IMR-90 (cell line): Measurements from ENCODE around the gene TULP3. TPM values are rescaled to one million over a fixed set of nuclear protein-coding genes. Genes with fewer than 3 reads are reported as not detected.

Experiments used
- ATAC-seq: fragments of 200-7000 bp; cut with Tn5 transposase; 2 replicates; pipeline ENCODE4 v1.9.1; 2020; ENCODE audit warnings: low read depth, mild to moderate bottlenecking, moderate library complexity
- BruUV-seq: library from RNA; stranded (reverse); fragments of 400-500 nt; replicated peaks from 2 replicates; lab custom pipeline; 2021; lab: Mats Ljungman, UMichigan
- CTCF ChIA-PET: fragments of 300-600 bp; formaldehyde crosslinking; extraction: SDS; loops from one replicate; lab custom pipeline; 2021; ENCODE audit warnings: antibody characterized with exemption; lab: Yijun Ruan, JAX
- POLR2A ChIA-PET: fragments of 300-600 bp; sonication (Branson Sonifier 250); formaldehyde crosslinking; loops from one replicate; lab custom pipeline; 2022; ENCODE audit warnings: antibody characterized with exemption; ENCODE audit not compliant: unreplicated experiment; lab: Charles Lee
- DNase-seq: peaks from one replicate; pipeline ENCODE4 v3.0.0; 2013
- H2AFZ ChIP-seq: replicated peaks from 2 replicates; pipeline ENCODE3; 2013; ENCODE audit warnings: low read length, mild to moderate bottlenecking; ENCODE audit not compliant: poor library complexity
- H2AK5ac ChIP-seq: 2 replicates; pipeline ENCODE4 v1.6.1; 2013; ENCODE audit warnings: low read depth, low read length, inconsistent platforms
- H2AK9ac ChIP-seq: replicated peaks from 2 replicates; pipeline ENCODE3; 2013; ENCODE audit warnings: mild to moderate bottlenecking, low read depth, low read length, moderate library complexity; ENCODE audit not compliant: poor library complexity
- H2BK120ac ChIP-seq: 2 replicates; pipeline ENCODE4 v1.6.1; 2013; ENCODE audit warnings: low read depth, low read length, inconsistent platforms
- H2BK15ac ChIP-seq: 3 replicates; pipeline ENCODE4 v1.6.1; 2013; ENCODE audit warnings: low read depth, low read length, inconsistent platforms
- H2BK20ac ChIP-seq: 2 replicates; pipeline ENCODE4 v1.6.1; 2013; ENCODE audit warnings: low read depth, mild to moderate bottlenecking, inconsistent platforms, low read length, moderate library complexity
- H2BK5ac ChIP-seq: 2 replicates; pipeline ENCODE4 v1.6.1; 2013; ENCODE audit warnings: mild to moderate bottlenecking, low read depth, low read length, inconsistent platforms; ENCODE audit not compliant: poor library complexity, severe bottlenecking
- H3K14ac ChIP-seq: replicated peaks from 2 replicates; pipeline ENCODE4 v1.6.1; 2013; ENCODE audit warnings: low read depth, low read length, inconsistent platforms
- H3K18ac ChIP-seq: 2 replicates; pipeline ENCODE4 v1.6.1; 2013; ENCODE audit warnings: low read depth, low read length, control low read depth
- H3K23ac ChIP-seq: 2 replicates; pipeline ENCODE4 v1.6.1; 2013; ENCODE audit warnings: low read depth, low read length, inconsistent platforms
- H3K27ac ChIP-seq: 2 replicates; pipeline ENCODE4 v1.5.1; 2013; ENCODE audit warnings: mild to moderate bottlenecking, control low read depth, low read length; ENCODE audit not compliant: insufficient read depth
- H3K27me3 ChIP-seq: 2 replicates; pipeline ENCODE4 v1.6.1; 2013; ENCODE audit warnings: low read length; ENCODE audit not compliant: control insufficient read depth, insufficient read depth
- H3K36me3 ChIP-seq: 2 replicates; pipeline ENCODE4 v1.6.1; 2013; ENCODE audit warnings: low read length, mixed read lengths; ENCODE audit not compliant: control insufficient read depth, insufficient read depth
- H3K4ac ChIP-seq: 2 replicates; pipeline ENCODE4 v1.6.1; 2013; ENCODE audit warnings: low read depth, low read length, inconsistent platforms
- H3K4me1 ChIP-seq: 2 replicates; pipeline ENCODE4 v1.6.1; 2013; ENCODE audit warnings: low read length, mixed read lengths; ENCODE audit not compliant: control insufficient read depth, insufficient read depth
- H3K4me2 ChIP-seq: 2 replicates; pipeline ENCODE4 v1.6.1; 2013; ENCODE audit warnings: low read depth, mild to moderate bottlenecking, control low read depth, low read length, moderate library complexity
- H3K4me3 ChIP-seq: 2 replicates; pipeline ENCODE4 v1.5.1; 2013; ENCODE audit warnings: low read depth, mild to moderate bottlenecking, control low read depth, low read length, moderate library complexity; ENCODE audit not compliant: insufficient read depth
- H3K56ac ChIP-seq: 2 replicates; pipeline ENCODE4 v1.6.1; 2013; ENCODE audit warnings: low read length, inconsistent platforms; ENCODE audit not compliant: insufficient read depth; ENCODE audit errors: extremely low read depth
- H3K79me1 ChIP-seq, 2 experiments: 2 replicates each; pipeline ENCODE4 v1.6.1; 2013; ENCODE audit warnings: low read length in 2 of 2, inconsistent platforms in 1 of 2, low read depth in 1 of 2
- H3K9ac ChIP-seq: 2 replicates; pipeline ENCODE4 v1.6.1; 2013; ENCODE audit warnings: low read depth, low read length, control low read depth
- H3K9me1 ChIP-seq: 2 replicates; pipeline ENCODE4 v1.6.1; 2013; ENCODE audit warnings: low read length, inconsistent platforms; ENCODE audit not compliant: insufficient read depth
- H3K9me3 ChIP-seq: 2 replicates; pipeline ENCODE4 v1.6.1; 2013; ENCODE audit warnings: low read length; ENCODE audit not compliant: control insufficient read depth, insufficient read depth
- H4K20me1 ChIP-seq: 2 replicates; pipeline ENCODE4 v1.6.1; 2013; ENCODE audit warnings: low read length, inconsistent platforms; ENCODE audit not compliant: insufficient read depth
- H4K5ac ChIP-seq: 2 replicates; pipeline ENCODE4 v1.6.1; 2013; ENCODE audit warnings: mild to moderate bottlenecking, low read depth, low read length, control low read depth
- H4K8ac ChIP-seq, 2 experiments: 2 replicates each; pipeline ENCODE4 v1.6.1; 2013; ENCODE audit warnings: low read depth in 2 of 2, low read length in 2 of 2, control low read depth in 1 of 2, inconsistent platforms in 1 of 2
- H4K91ac ChIP-seq: 2 replicates; pipeline ENCODE4 v1.6.1; 2013; ENCODE audit warnings: low read depth, low read length, inconsistent platforms; ENCODE audit not compliant: insufficient read depth
- BHLHE40 ChIP-seq: fragments of 150-350 bp; IDR thresholded peaks from 2 replicates; pipeline ENCODE4 v1.6.1; 2016; ENCODE audit warnings: mild to moderate bottlenecking, low read depth, low read length
- CEBPB ChIP-seq: IDR thresholded peaks from 2 replicates; pipeline ENCODE4 v1.6.1; 2012; ENCODE audit warnings: low read depth, low read length, improper control_type of control experiment
- CHD1 ChIP-seq: IDR thresholded peaks from 2 replicates; pipeline ENCODE4 v1.6.1; 2012; ENCODE audit warnings: low read depth, low read length, improper control_type of control experiment
- ELK1 ChIP-seq: fragments of 150-350 bp; IDR thresholded peaks from 2 replicates; pipeline ENCODE4 v1.6.1; 2016; ENCODE audit warnings: low read depth, mild to moderate bottlenecking, low read length, moderate library complexity, borderline replicate concordance
- FOS ChIP-seq: fragments of 150-350 bp; IDR thresholded peaks from 2 replicates; pipeline ENCODE4 v1.6.1; 2016; ENCODE audit warnings: low read depth, low read length
- MAFK ChIP-seq: IDR thresholded peaks from 2 replicates; pipeline ENCODE4 v1.6.1; 2012; ENCODE audit warnings: low read depth, low read length, improper control_type of control experiment
- MAZ ChIP-seq: IDR thresholded peaks from 2 replicates; pipeline ENCODE4 v1.6.1; 2012; ENCODE audit warnings: low read depth, mild to moderate bottlenecking, low read length, improper control_type of control experiment, moderate library complexity, borderline replicate concordance
- NFE2L2 ChIP-seq: fragments of 150-350 bp; IDR thresholded peaks from 2 replicates; pipeline ENCODE4 v1.6.1; 2016; ENCODE audit warnings: low read depth, mild to moderate bottlenecking, low read length
- POLR2A ChIP-seq: IDR thresholded peaks from 2 replicates; pipeline ENCODE4 v1.6.1; 2012; ENCODE audit warnings: mild to moderate bottlenecking, low read depth, low read length
- RAD21 ChIP-seq: IDR thresholded peaks from 2 replicates; pipeline ENCODE4 v1.6.1; 2012; ENCODE audit warnings: low read length, improper control_type of control experiment
- RCOR1 ChIP-seq: IDR thresholded peaks from 2 replicates; pipeline ENCODE4 v1.6.1; 2012; ENCODE audit warnings: mild to moderate bottlenecking, low read length, improper control_type of control experiment; ENCODE audit not compliant: insufficient replicate concordance
- RFX5 ChIP-seq: IDR thresholded peaks from 2 replicates; pipeline ENCODE4 v1.8.0; 2012; ENCODE audit warnings: low read depth, mild to moderate bottlenecking, low read length, moderate library complexity
- SMC3 ChIP-seq: fragments of 150-350 bp; IDR thresholded peaks from 2 replicates; pipeline ENCODE4 v1.6.1; 2016; ENCODE audit warnings: low read depth, mild to moderate bottlenecking, antibody characterized with exemption, low read length, moderate library complexity
- USF2 ChIP-seq: fragments of 150-350 bp; IDR thresholded peaks from 2 replicates; pipeline ENCODE4 v1.6.1; 2017; ENCODE audit warnings: mild to moderate bottlenecking, antibody characterized with exemption, low read length, low read depth
- WGBS, 2 experiments: methylation state at CpG; one replicate each; pipeline versions ENCODE4 v1.1.5 to v1.1.7; 2013; ENCODE audit warnings: missing lambda C conversion rate in 2 of 2; ENCODE audit not compliant: insufficient read length in 1 of 2; ENCODE audit errors: extremely low coverage in 2 of 2; 5-methylcytosine and 5-hydroxymethylcytosine counted together
- dilution Hi-C: fragments of 300-500 bp; cut with HindIII; formaldehyde crosslinking; loops from one replicate; pipeline ENCODE4 v1.14.3; 2018; ENCODE audit warnings: low sequenced_read_pairs; ENCODE audit not compliant: unreplicated experiment
- in situ Hi-C: fragments of 300-500 bp; cut with MboI; formaldehyde crosslinking; loops from 3 replicates; pipeline ENCODE4 v1.14.3; 2019; ENCODE audit warnings: low sequenced_read_pairs, inconsistent platforms, mixed read lengths
- intact Hi-C: fragments of 100-400 bp; cut with micrococcal nuclease; formaldehyde crosslinking; loops from 2 replicates; pipeline ENCODE4 v1.10.0; 2022
- polyA plus RNA-seq, 3 experiments: library from polyadenylated mRNA; depleted of rRNA; stranded (reverse); fragments of >200 nt; gene quantifications; 2 replicates each; pipeline ENCODE4 v1.2.3, GENCODE V29; 2012; ENCODE audit warnings: low replicate concordance in 1 of 3
- total RNA-seq: library from RNA; depleted of rRNA; stranded (reverse); fragments of >200 nt; gene quantifications from 2 replicates; pipeline ENCODE4 v1.2.3, GENCODE V29; 2012
- TF ChIP-seq, protein P1 (sequence below): conservative IDR thresholded peaks from 2 replicates; pipeline ENCODE4 v1.5.1; 2012; ENCODE audit warnings: mild to moderate bottlenecking, low read depth, low read length, improper control_type of control experiment

Gene TULP3
- total and polyA plus RNA-seq, 2 of the 4 experiments (the other 2 are of a cell fraction), result 35.2 to 35.5 TPM

GRCh38 chr12:2844786-2845185, 45.9 kb upstream of the TULP3 start:
- Histone ChIP-seq H3K14ac (peak overlapping the region; percentile 67), H3K4ac (peak overlapping the region; percentile 92), H2AFZ (peak overlapping the region; percentile 91), H3K4me2 (no peak overlapping the region), H3K23ac (peak overlapping the region; percentile 23; the same call in 1 of the 2 replicates), H4K8ac (peak overlapping the region; percentile 98 to 99), H3K27me3 (no peaks in the 10 kb centered on the region), H2AK5ac (peak overlapping the region; percentile 27), H2BK20ac (peak overlapping the region; percentile 38; the same call in 1 of the 2 replicates), H3K18ac (peak overlapping the region; percentile 26; the same call in 1 of the 2 replicates), H3K9me1 (peaks cover 14% of the 10 kb centered on the region), H3K4me3 (no peak overlapping the region), H2BK15ac (no peak overlapping the region), H3K36me3 (no peaks in the 10 kb centered on the region), H3K9me3 (no peaks in the 10 kb centered on the region), H3K27ac (0 out of 2 replicates have a peak overlapping the region, but pooled peaks have one; percentile 14), H2BK5ac (peak overlapping the region; percentile 21), H3K79me1 (no peaks in the 10 kb centered on the region), H4K5ac (peak overlapping the region; percentile 76), H3K56ac (no peak overlapping the region), H4K20me1 (0 out of 2 replicates have a peak, but pooled peaks cover 2% of the 10 kb centered on the region), H4K91ac (peak overlapping the region; percentile 74), H2BK120ac (peak overlapping the region; percentile 75), H2AK9ac (peak overlapping the region; percentile 7), H3K9ac (no peak overlapping the region), H3K4me1 (peaks cover 14% of the 10 kb centered on the region)
- TF ChIP-seq MAZ, result no peak
- no peak for TF ChIP-seq BHLHE40
- TF ChIP-seq CHD1, result no peak
- no peak for TF ChIP-seq ELK1
- no peak for TF ChIP-seq RFX5
- no peak for TF ChIP-seq RAD21
- no peak for TF ChIP-seq USF2
- TF ChIP-seq RCOR1, result no peak
- TF ChIP-seq SMC3, result no peak
- no peak for TF ChIP-seq CEBPB
- no peak for TF ChIP-seq NFE2L2
- no peak for TF ChIP-seq MAFK
- no peak for TF ChIP-seq FOS
- TF ChIP-seq, protein P1, sequence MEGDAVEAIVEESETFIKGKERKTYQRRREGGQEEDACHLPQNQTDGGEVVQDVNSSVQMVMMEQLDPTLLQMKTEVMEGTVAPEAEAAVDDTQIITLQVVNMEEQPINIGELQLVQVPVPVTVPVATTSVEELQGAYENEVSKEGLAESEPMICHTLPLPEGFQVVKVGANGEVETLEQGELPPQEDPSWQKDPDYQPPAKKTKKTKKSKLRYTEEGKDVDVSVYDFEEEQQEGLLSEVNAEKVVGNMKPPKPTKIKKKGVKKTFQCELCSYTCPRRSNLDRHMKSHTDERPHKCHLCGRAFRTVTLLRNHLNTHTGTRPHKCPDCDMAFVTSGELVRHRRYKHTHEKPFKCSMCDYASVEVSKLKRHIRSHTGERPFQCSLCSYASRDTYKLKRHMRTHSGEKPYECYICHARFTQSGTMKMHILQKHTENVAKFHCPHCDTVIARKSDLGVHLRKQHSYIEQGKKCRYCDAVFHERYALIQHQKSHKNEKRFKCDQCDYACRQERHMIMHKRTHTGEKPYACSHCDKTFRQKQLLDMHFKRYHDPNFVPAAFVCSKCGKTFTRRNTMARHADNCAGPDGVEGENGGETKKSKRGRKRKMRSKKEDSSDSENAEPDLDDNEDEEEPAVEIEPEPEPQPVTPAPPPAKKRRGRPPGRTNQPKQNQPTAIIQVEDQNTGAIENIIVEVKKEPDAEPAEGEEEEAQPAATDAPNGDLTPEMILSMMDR, result no peak
- no peak for TF ChIP-seq POLR2A
- ATAC-seq (no peak), DNase-seq (peak; percentile 18)
- 65% methylated on average over 5 of the region's 9 CpGs; no CpG with 5 or more reads in 1 of the 2 experiments for WGBS, 2 experiments
- POLR2A ChIA-PET, result no interaction called here
- in situ Hi-C loops, result no loop called here
- intact Hi-C loops, result no loop called here
- CTCF ChIA-PET, result interaction anchor here (0.9 kb wide), 1 partner anchor 9 kb away, joined by 3 read pairs; no protein-coding TSS in a partner anchor
- no TSS peak for BruUV-seq
- dilution Hi-C loops, result no loop called here
